ENCODE data around the gene HSBP1.

GRCh38 chr16:83797013-83797412 lies 10.8 kb upstream of the HSBP1 start:
- TF ChIP-seq EZH2phosphoT487 (IDR thresholded peaks at IDR 0.05; ENCODE audit: low read depth, severe bottlenecking, unreplicated experiment) (no peak), CTCF (IDR thresholded peaks at IDR 0.05; ENCODE audit: poor library complexity) (no peak)
